Ovary (tissue), 9 donors: ENCODE measurements around the gene WDR38. TPM values are rescaled to one million over a fixed set of nuclear protein-coding genes. Genes with fewer than 3 reads are reported as not detected.
"Not testable (repeated sequence)": the region's sequence is repeated elsewhere in the genome, so short reads cannot be mapped to it uniquely, and the experiment has no call there.

Source experiments
- DNase-seq, 5 donors: peaks; one replicate each; pipeline ENCODE4 v3.0.0-alpha.2; 2019 to 2020
- H3K27ac ChIP-seq, 2 donors: fragments of 200-600 bp; one replicate each; pipeline versions ENCODE4 v1.5.1 to v1.8.0; 2019 to 2022
- H3K27me3 ChIP-seq: fragments of 200-600 bp; one replicate; pipeline ENCODE4 v1.8.0; 2022
- H3K36me3 ChIP-seq: fragments of 200-600 bp; sonication (generic); one replicate; pipeline ENCODE4 v1.5.1; 2019
- H3K4me1 ChIP-seq: one replicate; pipeline ENCODE4 v1.8.1; 2013; ENCODE audit warnings: mild to moderate bottlenecking, moderate library complexity; ENCODE audit not compliant: insufficient read depth
- H3K4me3 ChIP-seq: fragments of 200-600 bp; sonication (generic); one replicate; pipeline ENCODE4 v1.5.1; 2017
- H3K9me3 ChIP-seq, 2 donors: fragments of 200-600 bp in 1 of 2; sonication (generic) in 1 of 2; one replicate each; pipeline versions ENCODE4 v1.5.1 to v1.8.1; 2013 to 2019; ENCODE audit warnings: mild to moderate bottlenecking in 1 of 2, moderate library complexity in 1 of 2
- EP300 ChIP-seq: sonication (generic); formaldehyde crosslinking; IDR thresholded peaks from one replicate; pipeline ENCODE4 v1.6.1; 2017; ENCODE audit warnings: antibody characterized with exemption
- POLR2A ChIP-seq: fragments of 450-650 bp; IDR thresholded peaks from one replicate; pipeline ENCODE4 v1.6.1; 2017; ENCODE audit warnings: antibody characterized with exemption, mild to moderate bottlenecking, moderate library complexity
- WGBS, 3 donors: extraction: QIAGEN DNeasy Blood & Tissue Kit in 1 of 3; methylation state at CpG; one replicate each; pipeline versions ENCODE4 v1.1.5 to v1.1.7; 2013 to 2017; 5-methylcytosine and 5-hydroxymethylcytosine counted together
- intact Hi-C, 4 donors: fragments of 100-400 bp; cut with DNase I; formaldehyde crosslinking; loops; one replicate each; pipeline versions ENCODE4 v1.11.0 to v1.15.1; 2022 to 2023
- polyA plus RNA-seq, 2 donors: library from polyadenylated mRNA; stranded (reverse); fragments of 200-250 nt in 1 of 2; fragments of 350-450 nt in 1 of 2; fragmentation: Illumina TruSeq in 1 of 2; extraction: RNeasy Lipid Tissue Mini Kit (QIAGEN cat#74804) in 1 of 2; gene quantifications; one replicate each; pipeline ENCODE4 v1.2.3, GENCODE V29; 2013 to 2014
- total RNA-seq, 7 donors: library from RNA; depleted of rRNA in 2 of 7; stranded (reverse); fragments of >200 nt in 2 of 7; fragmentation: NEBNext Ultra II Directional in 3 of 7; extraction: Animal tissue kit (Norgen Biotek cat#: 25700) in 3 of 7; gene quantifications; one replicate each; pipeline versions ENCODE4 v1.1.0 to v1.2.4, GENCODE V29; 2016 to 2023
- TF ChIP-seq, protein P1 (sequence below), 3 donors: fragments of 450-650 bp in 2 of 3; fragments of 200-600 bp in 1 of 3; IDR thresholded peaks; one replicate each; pipeline versions ENCODE4 v1.5.1 to v1.8.0; 2016 to 2022; ENCODE audit warnings: antibody characterized with exemption in 3 of 3, mild to moderate bottlenecking in 1 of 3
- donor health status: DM: no; HTN: no; CAD: no; lungs with moderate emphysema.
- donor health status: DM: no; HTN: no; CAD: no.
- donor health status: Bipolar disorder and iron deficiency.
- donor health status: DM: yes; HTN: yes; CAD: no.
- donor health status: DM: no; HTN: no; CAD: no.
- donor health status: DM: yes; HTN: yes; CAD: no.

The WDR38 gene
- total and polyA plus RNA-seq, 9 donors: 0.94 to 22.5 (median 1.4) TPM; not detected in 5

DNA sequence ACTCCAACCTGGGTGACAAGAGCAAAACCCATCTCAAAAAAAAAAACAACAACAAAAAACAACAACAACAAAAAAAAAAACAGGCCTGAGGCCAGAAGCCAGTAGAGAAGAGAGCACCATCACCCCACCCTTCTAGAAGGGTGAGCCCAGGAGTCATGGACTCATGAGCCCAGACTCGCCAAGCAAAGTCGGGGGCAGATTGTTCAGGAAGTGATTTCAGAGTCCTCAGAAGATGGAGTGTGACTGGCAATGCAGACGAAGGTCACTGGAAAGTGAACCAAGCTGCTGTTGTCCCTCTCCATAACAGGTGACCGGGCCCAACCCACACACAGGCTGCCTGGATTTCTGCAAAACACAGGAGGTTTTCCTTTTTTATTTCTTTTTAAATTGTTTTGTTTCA lies 9.0 kb upstream of the WDR38 start:
- Histone ChIP-seq H3K27me3 (no peaks in the 10 kb centered on the region), H3K36me3 (no peaks in the 10 kb centered on the region), H3K4me1 (peaks cover 6% of the 10 kb centered on the region), H3K9me3 (no peaks in the 10 kb centered on the region), H3K4me3 (no peak overlapping the region), H3K27ac (no peak overlapping the region)
- WGBS, 3 donors: 75 to 85% (median 84%) methylated on average over 4 of the region's 4 CpGs
- TF ChIP-seq POLR2A (no peak), EP300 (no peak)
- TF ChIP-seq, protein P1, sequence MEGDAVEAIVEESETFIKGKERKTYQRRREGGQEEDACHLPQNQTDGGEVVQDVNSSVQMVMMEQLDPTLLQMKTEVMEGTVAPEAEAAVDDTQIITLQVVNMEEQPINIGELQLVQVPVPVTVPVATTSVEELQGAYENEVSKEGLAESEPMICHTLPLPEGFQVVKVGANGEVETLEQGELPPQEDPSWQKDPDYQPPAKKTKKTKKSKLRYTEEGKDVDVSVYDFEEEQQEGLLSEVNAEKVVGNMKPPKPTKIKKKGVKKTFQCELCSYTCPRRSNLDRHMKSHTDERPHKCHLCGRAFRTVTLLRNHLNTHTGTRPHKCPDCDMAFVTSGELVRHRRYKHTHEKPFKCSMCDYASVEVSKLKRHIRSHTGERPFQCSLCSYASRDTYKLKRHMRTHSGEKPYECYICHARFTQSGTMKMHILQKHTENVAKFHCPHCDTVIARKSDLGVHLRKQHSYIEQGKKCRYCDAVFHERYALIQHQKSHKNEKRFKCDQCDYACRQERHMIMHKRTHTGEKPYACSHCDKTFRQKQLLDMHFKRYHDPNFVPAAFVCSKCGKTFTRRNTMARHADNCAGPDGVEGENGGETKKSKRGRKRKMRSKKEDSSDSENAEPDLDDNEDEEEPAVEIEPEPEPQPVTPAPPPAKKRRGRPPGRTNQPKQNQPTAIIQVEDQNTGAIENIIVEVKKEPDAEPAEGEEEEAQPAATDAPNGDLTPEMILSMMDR (IDR thresholded peaks at IDR 0.05): no peak
- intact Hi-C loops: no loop called here
- DNase-seq: no peak

DNA sequence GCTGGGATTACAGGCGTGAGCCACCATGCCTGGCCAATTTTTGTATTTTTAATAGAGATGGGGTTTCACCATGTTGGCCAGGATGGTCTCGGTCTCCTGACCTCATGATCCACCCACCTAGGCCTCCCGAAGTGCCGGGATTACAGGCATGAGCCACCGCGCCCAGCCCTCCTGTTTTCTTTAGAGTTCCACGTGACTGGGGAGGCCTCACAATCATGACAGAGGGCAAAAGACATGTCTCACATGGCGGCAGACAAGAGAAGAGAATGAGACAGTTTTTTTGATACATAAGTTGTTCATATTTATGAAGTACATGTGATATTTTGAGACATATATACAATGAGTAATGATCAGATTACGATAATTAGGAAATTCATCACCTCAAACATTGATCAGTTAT lies 6.8 kb upstream of the WDR38 start:
- WGBS, 3 donors: 88 to 95% (median 90%) methylated on average over 9 of the region's 9 CpGs
- intact Hi-C loops, H3K27me3 ChIP-seq, H3K4me3 ChIP-seq, H3K9me3 ChIP-seq, DNase-seq, H3K27ac ChIP-seq, H3K36me3 ChIP-seq, H3K4me1 ChIP-seq: not testable (repeated sequence)

DNA sequence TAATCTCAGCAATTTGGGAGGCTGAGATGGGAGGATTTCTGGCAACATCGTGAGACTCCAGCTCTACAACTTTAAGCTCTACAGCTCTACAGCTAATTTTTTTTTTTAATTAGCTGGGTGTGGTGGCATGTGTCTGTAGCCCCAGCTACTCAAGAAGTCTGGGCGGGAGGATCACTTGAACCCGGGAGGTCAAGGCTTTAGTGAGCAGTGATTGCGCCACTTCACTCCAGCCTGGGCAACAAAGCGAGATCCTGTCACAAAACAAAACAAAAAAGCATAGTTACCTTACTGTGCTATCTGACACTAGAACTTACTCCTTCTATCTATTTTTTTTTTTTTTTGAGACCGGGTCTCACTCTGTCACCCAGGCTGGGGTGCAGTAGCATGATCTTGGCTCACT lies 6.3 kb upstream of the WDR38 start:
- Histone ChIP-seq H3K27ac (no peak overlapping the region), H3K4me1 (no peaks in the 10 kb centered on the region), H3K27me3 (no peaks in the 10 kb centered on the region), H3K9me3 (no peaks in the 10 kb centered on the region), H3K36me3 (no peaks in the 10 kb centered on the region), H3K4me3 (no peak overlapping the region)
- intact Hi-C loops: no loop called here
- no peak for DNase-seq
- TF ChIP-seq, protein P1 (IDR thresholded peaks at IDR 0.05): no peak
- TF ChIP-seq POLR2A (no peak), EP300 (no peak)
- 70 to 83% (median 80%) methylated on average over 6 of the region's 6 CpGs for WGBS, 3 donors

DNA sequence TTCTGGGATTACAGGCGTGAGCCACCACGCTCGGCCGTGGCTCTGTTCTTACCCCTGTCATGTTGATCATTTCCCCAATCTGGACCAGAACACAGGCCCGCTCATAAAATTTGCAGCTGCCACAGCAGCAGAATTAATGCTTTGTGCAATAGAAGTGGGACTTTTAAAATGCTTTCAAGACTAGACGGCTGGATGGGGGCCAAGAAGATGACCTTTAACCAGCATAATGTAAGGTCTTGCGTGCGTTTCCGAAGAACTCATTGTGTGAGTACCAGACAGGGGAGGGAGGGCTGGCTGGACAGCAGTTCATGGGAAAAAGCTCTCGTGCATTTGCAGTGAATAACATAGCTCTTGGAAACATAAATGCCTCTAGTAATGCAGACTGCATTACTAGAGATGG lies 3.5 kb upstream of the WDR38 start:
- TF ChIP-seq, protein P1 (IDR thresholded peaks at IDR 0.05): no peak
- TF ChIP-seq POLR2A: no peak
- no peak for TF ChIP-seq EP300
- no peaks in the 10 kb centered on the region for H3K27me3 ChIP-seq
- intact Hi-C loops: loop anchor here in 1 of 4 donors (10.0 kb wide), 1 partner anchor 235 kb away; no protein-coding TSS in a partner anchor
- H3K4me1 ChIP-seq: peaks cover 4% of the 10 kb centered on the region
- H3K9me3 ChIP-seq: no peaks in the 10 kb centered on the region
- WGBS, 3 donors: 59 to 62% (median 60%) methylated on average over 10 of the region's 10 CpGs
- no peak overlapping the region for H3K4me3 ChIP-seq
- DNase-seq: no peak
- H3K27ac ChIP-seq: no peak overlapping the region
- H3K36me3 ChIP-seq: no peaks in the 10 kb centered on the region

DNA sequence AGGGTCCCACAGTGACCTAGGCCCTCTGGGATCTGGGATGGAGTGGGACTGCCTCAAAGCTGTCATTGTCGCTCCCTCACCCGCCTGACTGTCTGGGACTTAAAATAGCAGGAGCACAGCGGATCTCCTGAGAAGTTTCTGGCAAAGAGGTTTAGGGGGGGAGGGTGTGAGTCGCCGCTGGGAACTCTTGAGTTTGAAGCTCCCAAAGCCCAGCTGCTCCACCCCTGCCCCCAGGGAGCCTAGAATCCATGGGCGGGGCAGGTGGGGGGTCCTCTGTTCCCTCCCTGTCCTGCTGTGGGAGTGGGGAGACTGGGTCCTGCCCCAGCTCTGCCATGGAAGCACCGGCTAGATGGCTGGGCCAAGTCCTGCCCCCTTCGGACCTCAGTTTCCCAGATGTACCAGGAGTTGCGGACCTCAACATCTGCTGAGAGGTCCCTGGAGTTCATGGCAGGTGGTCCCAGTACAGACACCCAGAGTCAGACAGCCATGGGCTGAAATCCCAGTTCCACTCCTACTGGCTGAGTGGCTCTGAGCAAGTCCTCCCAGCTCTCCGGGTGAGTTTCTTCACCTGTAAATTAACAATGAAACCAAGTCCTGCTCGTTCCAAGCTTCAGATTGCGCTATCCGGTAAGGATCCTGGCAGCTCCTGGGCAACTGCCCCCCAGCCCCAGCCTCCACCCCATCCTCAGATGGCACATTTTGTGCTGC lies 985 bp upstream of the WDR38 start:
- 53 to 55% (median 54%) methylated on average over 11 to 13 of the region's 13 CpGs for WGBS, 3 donors
- peaks cover 4% of the 10 kb centered on the region for H3K4me1 ChIP-seq
- intact Hi-C loops: loop anchor here in 3 of 4 donors (2.0 to 10.0 kb wide), 3 partner anchors 77 to 237 kb away; no protein-coding TSS in a partner anchor
- no peaks in the 10 kb centered on the region for H3K9me3 ChIP-seq
- H3K4me3 ChIP-seq: no peak overlapping the region
- H3K27ac ChIP-seq: no peak overlapping the region
- no peaks in the 10 kb centered on the region for H3K27me3 ChIP-seq
- no peak for TF ChIP-seq POLR2A
- no peak for TF ChIP-seq EP300
- TF ChIP-seq, protein P1 (IDR thresholded peaks at IDR 0.05): no peak
- DNase-seq: peak in 1 of 5 donors; percentile 34
- H3K36me3 ChIP-seq: no peaks in the 10 kb centered on the region
